Thoracic aorta (tissue), 2 donors: ENCODE results near the gene C10orf62. TPM values are rescaled to one million over a fixed set of nuclear protein-coding genes. Genes with fewer than 3 reads are reported as not detected.
"Not testable (repeated sequence)": the region's sequence is repeated elsewhere in the genome, so short reads cannot be mapped to it uniquely, and the experiment has no call there.

ENCODE experiments used
- ATAC-seq: fragments of 150-250 bp; one replicate; pipeline ENCODE4 v1.8.0; 2017; ENCODE audit warnings: low read depth; ENCODE audit not compliant: insufficient number of reproducible peaks, low FRiP score
- DNase-seq: peaks from one replicate; pipeline ENCODE4 v3.0.0-alpha.2; 2020; ENCODE audit warnings: low spot score
- H3K27ac ChIP-seq, 2 donors: fragments of 200-600 bp; sonication (generic); 1 replicate in 1 of 2; 2 replicates in 1 of 2; pipeline ENCODE4 v1.5.1; 2016; ENCODE audit warnings: mild to moderate bottlenecking in 2 of 2, moderate library complexity in 2 of 2
- H3K27me3 ChIP-seq: fragments of 200-600 bp; sonication (generic); replicated peaks from 2 replicates; pipeline ENCODE4 v1.6.0; 2016; ENCODE audit warnings: mild to moderate bottlenecking; ENCODE audit not compliant: insufficient read depth
- H3K36me3 ChIP-seq: fragments of 200-600 bp; sonication (generic); one replicate; pipeline ENCODE4 v1.5.1; 2016
- H3K4me1 ChIP-seq, 2 donors: fragments of 200-600 bp; sonication (generic); 1 replicate in 1 of 2; 2 replicates in 1 of 2; pipeline versions ENCODE4 v1.5.1 to v1.6.0; 2016; ENCODE audit warnings: low read depth in 2 of 2, mild to moderate bottlenecking in 1 of 2; ENCODE audit not compliant: control insufficient read depth in 1 of 2
- H3K4me3 ChIP-seq: fragments of 200-600 bp; sonication (generic); 2 replicates; pipeline ENCODE4 v1.5.1; 2016; ENCODE audit warnings: mild to moderate bottlenecking
- H3K9me3 ChIP-seq: fragments of 200-600 bp; sonication (generic); 2 replicates; pipeline ENCODE4 v1.5.1; 2016
- total RNA-seq, 2 donors: library from RNA; depleted of rRNA; stranded (reverse); fragments of >200 nt; gene quantifications; one replicate each; pipeline versions ENCODE4 v1.1.0 to v1.2.3, GENCODE V29; 2016
- TF ChIP-seq, protein P1 (sequence below): fragments of 200-600 bp; sonication (generic); IDR thresholded peaks from one replicate; pipeline ENCODE4 v1.5.1; 2019; ENCODE audit warnings: antibody characterized with exemption

C10orf62 gene
- total RNA-seq, 2 donors from 2014 or later: 1.2 TPM; not detected in 1

GRCh38 chr10:97574374-97575126, 15.0 kb upstream of the C10orf62 start:
- no peak overlapping the region for H3K4me3 ChIP-seq

GRCh38 chr10:97575127-97575668, 14.3 kb upstream of the C10orf62 start:
- Histone ChIP-seq H3K36me3 (peaks cover 7% of the 10 kb centered on the region), H3K4me1 (peaks cover 15 to 26% of the 10 kb centered on the region in 2 donors), H3K27me3 (no peaks in the 10 kb centered on the region), H3K4me3 (no peak overlapping the region), H3K9me3 (no peaks in the 10 kb centered on the region), H3K27ac (peak overlapping the region in 1 of 2 donors; percentile 40)
- TF ChIP-seq, protein P1, sequence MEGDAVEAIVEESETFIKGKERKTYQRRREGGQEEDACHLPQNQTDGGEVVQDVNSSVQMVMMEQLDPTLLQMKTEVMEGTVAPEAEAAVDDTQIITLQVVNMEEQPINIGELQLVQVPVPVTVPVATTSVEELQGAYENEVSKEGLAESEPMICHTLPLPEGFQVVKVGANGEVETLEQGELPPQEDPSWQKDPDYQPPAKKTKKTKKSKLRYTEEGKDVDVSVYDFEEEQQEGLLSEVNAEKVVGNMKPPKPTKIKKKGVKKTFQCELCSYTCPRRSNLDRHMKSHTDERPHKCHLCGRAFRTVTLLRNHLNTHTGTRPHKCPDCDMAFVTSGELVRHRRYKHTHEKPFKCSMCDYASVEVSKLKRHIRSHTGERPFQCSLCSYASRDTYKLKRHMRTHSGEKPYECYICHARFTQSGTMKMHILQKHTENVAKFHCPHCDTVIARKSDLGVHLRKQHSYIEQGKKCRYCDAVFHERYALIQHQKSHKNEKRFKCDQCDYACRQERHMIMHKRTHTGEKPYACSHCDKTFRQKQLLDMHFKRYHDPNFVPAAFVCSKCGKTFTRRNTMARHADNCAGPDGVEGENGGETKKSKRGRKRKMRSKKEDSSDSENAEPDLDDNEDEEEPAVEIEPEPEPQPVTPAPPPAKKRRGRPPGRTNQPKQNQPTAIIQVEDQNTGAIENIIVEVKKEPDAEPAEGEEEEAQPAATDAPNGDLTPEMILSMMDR: no peak
- no peak for DNase-seq
- no peak for ATAC-seq

More at GRCh38 chr10:97574374-97575126, 15.0 kb upstream of the C10orf62 start:
- peak; percentile 35 for DNase-seq
- ATAC-seq: no peak
- H3K4me1 ChIP-seq: peaks cover 15 to 26% of the 10 kb centered on the region in 2 donors
- no peaks in the 10 kb centered on the region for H3K27me3 ChIP-seq
- TF ChIP-seq, protein P1: no peak
- peak overlapping the region in 1 of 2 donors; percentile 40 for H3K27ac ChIP-seq
- H3K36me3 ChIP-seq: peaks cover 9% of the 10 kb centered on the region
- H3K9me3 ChIP-seq: no peaks in the 10 kb centered on the region

DNA sequence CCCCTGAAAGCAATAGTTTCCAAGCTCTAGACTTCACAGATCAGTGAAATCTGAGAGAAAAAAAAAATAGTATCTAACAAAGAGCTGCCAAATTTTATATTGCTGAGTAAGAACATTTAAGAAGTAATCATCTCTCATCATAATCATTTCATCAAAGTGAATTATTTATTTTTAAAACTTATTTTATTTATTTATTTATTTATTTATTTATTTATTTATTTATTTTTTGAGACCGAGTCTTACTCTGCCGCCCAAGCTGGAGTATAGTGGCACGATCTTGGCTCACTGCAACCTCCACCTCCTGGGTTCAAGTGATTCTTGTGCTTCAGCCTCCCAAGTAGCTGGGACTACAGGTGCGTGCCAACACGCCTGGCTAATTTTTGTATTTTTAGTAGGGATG, 13.0 kb upstream of the C10orf62 start:
- not testable (repeated sequence) for H3K36me3 ChIP-seq, ATAC-seq, DNase-seq, H3K27me3 ChIP-seq, H3K9me3 ChIP-seq, H3K4me3 ChIP-seq
- Histone ChIP-seq H3K27ac (peak overlapping the region in 1 of 2 donors; percentile 31), H3K4me1 (peaks cover 15 to 26% of the 10 kb centered on the region in 2 donors)

DNA sequence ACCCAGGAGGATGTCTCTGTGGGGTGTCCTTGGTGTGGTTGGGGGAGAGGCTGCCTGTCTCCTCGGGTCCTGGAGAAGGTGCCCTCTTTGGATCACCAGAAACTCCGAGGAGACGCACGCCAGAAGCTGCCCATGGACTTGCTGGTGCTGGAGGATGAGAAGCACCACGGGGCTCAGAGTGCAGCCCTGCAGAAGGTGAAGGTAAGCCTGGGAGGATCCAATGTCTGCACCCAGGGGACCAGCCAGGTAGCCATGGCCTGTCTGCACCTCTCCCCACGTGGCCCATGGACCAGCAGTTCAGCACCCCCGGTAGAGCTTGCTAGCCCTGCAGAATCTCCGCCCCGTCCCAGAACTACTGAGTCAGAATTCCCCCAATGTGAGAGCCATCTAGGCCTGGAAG, 11.8 kb upstream of the C10orf62 start:
- Histone ChIP-seq H3K27ac (no peak overlapping the region), H3K4me1 (peaks cover 9 to 16% of the 10 kb centered on the region in 2 donors), H3K4me3 (no peak overlapping the region), H3K27me3 (no peaks in the 10 kb centered on the region), H3K9me3 (no peaks in the 10 kb centered on the region), H3K36me3 (no peaks in the 10 kb centered on the region)
- DNase-seq: no peak
- no peak for ATAC-seq
- TF ChIP-seq, protein P1: no peak

DNA sequence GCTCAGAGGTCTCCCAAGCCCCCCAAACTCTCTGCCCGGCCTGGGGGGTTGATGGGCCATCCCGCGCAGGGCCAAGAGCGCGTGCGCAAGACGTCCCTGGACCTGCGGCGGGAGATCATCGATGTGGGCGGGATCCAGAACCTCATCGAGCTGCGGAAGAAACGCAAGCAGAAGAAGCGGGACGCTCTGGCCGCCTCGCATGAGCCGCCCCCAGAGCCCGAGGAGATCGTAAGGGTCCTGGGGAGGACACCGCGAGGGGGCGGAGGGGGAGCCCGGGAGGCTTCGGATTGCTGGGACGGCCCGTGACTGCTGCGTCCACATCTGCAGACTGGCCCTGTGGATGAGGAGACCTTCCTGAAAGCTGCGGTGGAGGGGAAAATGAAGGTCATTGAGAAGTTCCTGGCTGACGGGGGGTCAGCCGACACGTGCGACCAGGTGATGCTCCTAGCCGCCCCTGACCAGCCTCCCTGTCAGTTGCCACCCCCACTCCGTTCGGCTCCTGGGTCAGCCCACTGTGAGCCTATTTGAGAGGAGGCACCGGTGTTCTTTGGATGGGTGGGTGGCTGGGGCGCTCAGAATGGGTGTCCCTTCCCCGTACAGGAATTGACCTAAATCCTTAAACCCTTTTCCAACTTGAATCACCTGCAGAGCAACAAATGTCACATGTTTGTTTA, 11.2 kb upstream of the C10orf62 start:
- no peak for ATAC-seq
- peak overlapping the region; percentile 47 for H3K4me3 ChIP-seq

More for the DNA sequence above, 11.2 kb upstream of the C10orf62 start:
- H3K9me3 ChIP-seq: no peaks in the 10 kb centered on the region
- H3K36me3 ChIP-seq: no peaks in the 10 kb centered on the region
- TF ChIP-seq, protein P1: no peak
- peaks cover 9 to 14% of the 10 kb centered on the region in 2 donors for H3K4me1 ChIP-seq
- no peaks in the 10 kb centered on the region for H3K27me3 ChIP-seq
- DNase-seq: no peak
- H3K27ac ChIP-seq: no peak overlapping the region
